MM.1S (cell line): ENCODE data around the gene NALCN.

Source experiments
- EZH2 ChIP-seq: fragments of 300-600 bp; sonication (generic); optimal IDR thresholded peaks from 2 replicates; pipeline ENCODE3; 2017; ENCODE audit warnings: low read depth, mild to moderate bottlenecking, antibody characterized with exemption, low read length, mixed read lengths
- EZH2phosphoT487 ChIP-seq: fragments of 300-600 bp; sonication (generic); IDR thresholded peaks from 2 replicates; pipeline ENCODE4 v1.6.1; 2018; ENCODE audit warnings: antibody characterized with exemption, low read length
- TF ChIP-seq, protein P1 (sequence below): fragments of 300-600 bp; sonication (generic); IDR thresholded peaks from 2 replicates; pipeline ENCODE4 v1.5.1; 2016; ENCODE audit warnings: antibody characterized with exemption, low read length, mixed read lengths

GRCh38 chr13:101058841-101059240 is 357.5 kb downstream of the NALCN start:
- TF ChIP-seq, protein P1, sequence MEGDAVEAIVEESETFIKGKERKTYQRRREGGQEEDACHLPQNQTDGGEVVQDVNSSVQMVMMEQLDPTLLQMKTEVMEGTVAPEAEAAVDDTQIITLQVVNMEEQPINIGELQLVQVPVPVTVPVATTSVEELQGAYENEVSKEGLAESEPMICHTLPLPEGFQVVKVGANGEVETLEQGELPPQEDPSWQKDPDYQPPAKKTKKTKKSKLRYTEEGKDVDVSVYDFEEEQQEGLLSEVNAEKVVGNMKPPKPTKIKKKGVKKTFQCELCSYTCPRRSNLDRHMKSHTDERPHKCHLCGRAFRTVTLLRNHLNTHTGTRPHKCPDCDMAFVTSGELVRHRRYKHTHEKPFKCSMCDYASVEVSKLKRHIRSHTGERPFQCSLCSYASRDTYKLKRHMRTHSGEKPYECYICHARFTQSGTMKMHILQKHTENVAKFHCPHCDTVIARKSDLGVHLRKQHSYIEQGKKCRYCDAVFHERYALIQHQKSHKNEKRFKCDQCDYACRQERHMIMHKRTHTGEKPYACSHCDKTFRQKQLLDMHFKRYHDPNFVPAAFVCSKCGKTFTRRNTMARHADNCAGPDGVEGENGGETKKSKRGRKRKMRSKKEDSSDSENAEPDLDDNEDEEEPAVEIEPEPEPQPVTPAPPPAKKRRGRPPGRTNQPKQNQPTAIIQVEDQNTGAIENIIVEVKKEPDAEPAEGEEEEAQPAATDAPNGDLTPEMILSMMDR = no peak
- TF ChIP-seq EZH2 (no peak), EZH2phosphoT487 (no peak)
